Stimulated activated CD4-positive, alpha-beta T cell treated with anti-CD3 and anti-CD28 coated beads, TNF-alpha, amount 100 ng/mL, for 24 hours (primary cell): Measurements from ENCODE around the gene PLCH1.

Experiments used
- DNase-seq, 3 experiments: peaks; one replicate each; pipeline ENCODE4 v3.0.0-alpha.2; 2020; ENCODE audit warnings: low read depth in 3 of 3

PLCH1 gene

GRCh38 chr3:155744626-155745324, at the start of gene PLCH1:
Gene PLCH1, minus strand, starts transcription at chr3:155745071. Its CDS starts 40,847 bp downstream, at chr3:155704224.
- DNase-seq = peak in 1 of 3 experiments; percentile 37

DNA sequence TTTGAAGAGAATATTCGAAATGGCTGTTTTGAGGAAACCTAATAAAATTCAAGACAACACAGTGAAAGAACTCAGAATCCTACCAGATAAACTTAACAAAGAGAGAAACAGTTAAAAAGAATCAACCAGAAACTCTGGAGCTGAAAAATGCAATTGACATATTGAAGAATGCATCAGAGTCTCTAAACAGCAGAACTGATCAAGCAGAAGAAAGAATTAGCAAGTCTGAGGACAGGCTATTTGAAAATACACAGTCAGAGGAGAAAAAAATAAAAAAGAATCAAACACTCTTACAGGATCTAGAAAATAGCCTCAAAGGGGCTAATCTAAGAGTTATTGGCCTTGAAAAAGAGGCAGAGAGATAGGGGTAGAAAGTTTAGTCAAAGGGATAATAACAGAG, 47.7 kb upstream of the PLCH1 start:
- DNase-seq = no peak

DNA sequence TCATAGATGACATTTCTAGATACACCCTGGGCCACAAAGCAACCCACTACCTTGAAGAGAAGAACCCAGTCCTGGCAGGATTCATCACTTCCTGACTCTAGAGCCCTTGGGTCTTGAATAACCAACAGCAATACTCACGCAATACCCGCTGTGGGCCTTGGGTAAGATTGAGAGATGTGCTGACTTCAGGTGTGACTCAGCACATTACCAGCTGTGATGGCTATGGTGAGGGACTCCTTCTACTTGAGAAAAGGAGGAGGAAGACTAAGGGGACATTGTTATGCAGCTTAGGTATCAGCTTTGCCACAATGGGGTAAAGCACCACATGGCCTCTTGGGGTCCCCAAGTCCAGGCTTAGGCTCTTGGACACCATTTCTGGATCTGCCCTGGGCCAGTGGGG, 46.3 kb upstream of the PLCH1 start:
- no peak for DNase-seq

DNA sequence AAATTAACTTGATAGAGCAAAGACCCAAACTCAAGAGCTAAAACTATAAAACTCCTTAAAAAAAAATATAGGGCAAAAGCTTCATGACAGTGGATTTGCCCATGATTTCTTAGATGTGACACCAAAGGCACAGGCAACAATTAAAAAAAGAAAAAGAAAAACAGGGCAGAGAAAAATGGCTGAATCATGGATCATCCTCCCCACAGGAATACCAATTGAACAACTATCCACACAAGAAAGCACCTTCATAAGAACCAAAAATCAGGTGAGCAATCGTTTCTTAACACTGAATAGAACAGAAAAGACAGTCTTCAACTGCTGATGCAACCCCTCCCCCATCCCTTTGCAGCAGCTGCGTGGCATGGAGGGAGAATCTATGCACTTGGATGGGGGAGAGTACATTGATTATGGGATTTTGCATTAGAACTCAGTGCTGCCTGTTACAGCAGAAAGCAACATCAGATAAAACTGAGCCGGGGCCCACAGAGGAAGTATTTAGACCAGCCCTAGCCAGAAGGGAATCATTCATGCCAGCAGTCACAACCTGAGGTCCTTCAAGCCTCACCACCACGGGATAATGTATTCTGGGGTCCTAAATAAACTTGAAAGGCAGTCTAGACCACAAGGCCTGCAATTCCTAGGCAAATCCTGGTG, 45.5 kb upstream of the PLCH1 start:
- no peak for DNase-seq

DNA sequence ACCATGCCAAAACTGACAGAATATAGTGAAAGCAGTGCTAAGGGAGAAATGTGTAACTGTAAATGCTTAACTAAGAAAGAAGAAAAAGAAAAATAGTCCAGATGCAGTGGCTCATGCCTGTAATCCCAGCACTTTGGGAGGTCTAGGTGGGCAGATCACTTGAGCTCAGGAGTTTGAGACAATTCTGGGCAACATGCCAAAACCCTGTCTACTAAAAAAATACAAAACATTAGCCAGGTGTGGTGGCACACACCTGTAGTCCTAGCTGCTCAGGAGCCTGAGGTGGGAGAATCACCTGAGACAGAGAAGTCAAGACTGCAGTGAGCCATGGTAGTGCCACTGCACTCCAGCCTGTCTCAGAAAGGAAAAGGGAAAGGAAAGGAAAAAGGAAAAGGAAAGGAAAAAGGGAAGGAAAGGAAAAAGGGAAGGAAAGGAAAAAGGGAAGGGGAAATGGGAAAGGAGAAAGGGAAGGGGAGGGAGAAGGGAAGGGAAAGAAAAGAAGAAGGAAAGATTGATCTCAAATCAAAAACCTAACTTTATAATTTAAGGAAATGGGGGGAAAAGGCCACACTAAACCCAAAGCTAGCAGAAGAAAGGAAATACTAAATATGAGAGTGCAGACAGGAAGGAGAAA, 40.9 kb upstream of the PLCH1 start:
- DNase-seq = no peak

GRCh38 chr3:155782390-155782953, 37.6 kb upstream of the PLCH1 start:
- DNase-seq = no peak

GRCh38 chr3:155780291-155780690, 35.4 kb upstream of the PLCH1 start:
- no peak for DNase-seq

DNA sequence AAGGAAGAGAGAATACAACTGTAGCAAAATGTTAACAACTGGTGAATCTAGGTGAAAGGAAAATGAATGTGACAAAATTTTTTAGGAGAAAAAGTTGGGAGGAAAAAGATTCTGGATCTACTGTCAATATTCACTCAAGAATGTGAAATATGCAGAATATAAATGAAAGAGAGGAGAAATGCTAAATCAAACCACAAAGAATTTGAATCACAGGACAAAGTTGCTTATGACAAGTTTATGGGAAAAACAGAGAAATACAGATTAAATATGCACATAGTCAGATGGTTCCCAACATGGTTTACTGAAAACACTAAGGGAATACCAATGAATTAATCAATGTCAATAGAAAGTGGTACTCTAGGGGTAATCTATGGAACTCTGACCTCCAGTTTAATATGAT, 33.6 kb upstream of the PLCH1 start:
- no peak for DNase-seq

GRCh38 chr3:155772801-155773200, 27.9 kb upstream of the PLCH1 start:
- no peak for DNase-seq

DNA sequence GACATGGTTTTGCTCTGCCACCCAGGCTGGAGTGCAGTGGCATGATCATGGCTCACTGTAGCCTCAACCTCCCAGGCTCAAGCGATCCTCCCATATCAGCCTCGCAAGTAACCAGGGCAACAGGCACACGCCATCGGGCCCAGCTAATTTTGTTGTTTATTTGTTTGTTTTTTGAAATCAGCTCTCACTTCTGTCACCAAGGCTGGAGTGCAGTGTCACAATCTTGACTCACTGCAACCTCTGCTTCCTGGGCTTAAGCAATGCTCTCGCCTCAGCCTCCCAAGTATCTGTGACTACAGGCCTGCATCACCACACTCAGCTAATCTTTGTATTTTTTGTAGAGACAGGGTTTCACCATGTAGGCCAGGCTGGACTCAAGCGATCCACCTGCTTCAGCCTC, 26.3 kb upstream of the PLCH1 start:
- DNase-seq = no peak

DNA sequence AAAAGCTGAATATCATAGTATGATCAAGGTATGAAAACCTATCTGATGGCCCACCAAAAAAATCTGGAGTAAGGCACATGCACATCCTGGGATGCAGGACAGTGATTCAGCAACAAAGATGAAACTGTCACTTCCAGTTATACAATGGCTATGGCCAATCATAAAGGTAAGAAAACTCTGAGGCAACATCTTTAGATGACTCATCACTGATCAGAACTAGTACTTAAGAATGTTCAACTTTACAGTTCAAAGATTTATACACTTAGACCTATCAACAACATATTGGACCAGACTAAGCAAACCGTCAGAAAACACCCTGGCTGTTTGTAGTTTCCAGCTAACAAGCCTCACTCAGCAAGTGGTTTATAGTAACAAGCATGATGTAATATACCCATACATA, 21.3 kb upstream of the PLCH1 start:
- DNase-seq = no peak

GRCh38 chr3:155763870-155764463, 19.1 kb upstream of the PLCH1 start:
- DNase-seq = no peak

- DNase-seq = no peak
These were observed 15.8 kb upstream of the PLCH1 start for GRCh38 chr3:155760653-155761052.

DNA sequence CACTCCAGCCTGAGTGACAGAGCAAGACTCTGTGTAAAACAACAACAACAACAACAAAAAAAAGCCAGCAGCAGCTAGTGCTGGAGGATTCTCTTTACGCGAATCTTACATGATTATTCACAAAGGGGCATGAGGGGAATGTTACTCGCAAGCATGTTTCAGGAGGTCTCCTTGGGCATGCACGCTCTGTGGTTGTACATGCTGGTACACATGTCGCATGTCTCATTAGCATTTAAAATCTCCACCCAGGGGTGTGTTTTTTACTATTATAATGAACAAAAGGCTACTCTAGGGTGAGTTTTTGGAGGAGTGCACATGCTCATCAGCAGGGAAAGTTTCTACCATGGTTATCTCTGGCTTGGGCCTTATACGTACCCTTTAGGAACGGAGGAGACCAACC, 12.7 kb upstream of the PLCH1 start:
- DNase-seq = no peak

DNA sequence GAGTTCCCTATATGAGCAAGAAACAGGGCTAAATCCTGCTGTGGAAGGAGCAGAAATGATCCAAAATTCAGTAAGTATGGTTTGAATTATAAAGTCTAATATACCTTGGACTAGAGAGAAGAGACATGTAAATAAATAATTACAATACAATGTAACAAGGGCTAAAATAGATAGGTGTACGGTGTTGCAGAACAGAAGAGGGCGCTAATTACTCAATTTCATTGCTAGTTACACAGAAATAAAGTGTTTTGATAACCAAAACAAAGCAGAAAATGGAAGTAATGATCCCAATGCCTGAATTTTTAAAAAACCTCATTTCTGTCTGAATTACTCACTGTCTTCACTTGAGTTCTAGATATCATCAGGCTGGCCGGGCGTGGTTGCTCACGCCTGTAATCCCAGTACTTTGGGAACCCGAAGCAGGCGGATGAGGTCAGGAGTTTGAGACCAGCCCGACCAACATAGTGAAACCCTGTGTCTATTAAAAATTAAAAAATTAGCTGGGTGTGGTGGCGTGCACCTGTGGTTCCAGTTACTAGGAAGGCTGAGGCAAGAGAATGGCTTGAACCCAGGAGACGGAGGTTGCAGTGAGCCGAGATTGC, 8.3 kb upstream of the PLCH1 start:
- DNase-seq = no peak

DNA sequence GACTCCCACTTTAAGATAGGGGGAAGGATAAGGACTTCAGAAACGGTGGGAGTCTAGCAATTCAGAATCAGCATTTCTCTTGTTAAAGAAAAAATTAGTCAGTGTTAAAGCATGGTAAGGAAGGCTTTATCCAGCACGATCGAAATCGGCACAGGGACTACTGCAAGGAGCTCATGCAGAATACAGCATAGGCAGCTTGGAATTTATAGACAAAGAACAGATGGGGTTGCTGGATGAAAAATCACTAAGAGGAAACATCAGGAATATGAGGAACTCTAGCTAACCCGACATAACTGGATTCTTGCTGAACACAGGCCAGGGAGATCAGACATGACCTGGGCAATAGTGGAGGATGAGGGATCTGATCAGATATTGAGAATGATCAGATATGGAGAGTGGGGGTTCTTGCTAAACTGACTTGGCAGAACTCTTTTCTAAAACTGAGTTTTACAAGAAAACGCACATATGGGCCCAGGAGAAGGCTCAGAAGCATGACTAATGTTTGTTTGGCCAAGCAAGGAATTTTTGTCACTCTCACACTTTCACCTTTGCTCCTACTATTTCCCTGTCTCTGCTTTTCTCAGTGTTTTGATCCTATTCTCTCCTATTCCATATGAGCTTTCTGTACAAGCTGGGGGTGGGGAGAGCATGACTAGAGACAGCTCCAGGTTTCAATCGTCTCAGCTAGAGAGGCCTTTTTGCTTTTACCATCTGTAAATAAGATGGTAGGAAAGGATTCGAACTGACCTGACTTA, 3.9 kb upstream of the PLCH1 start:
- no peak for DNase-seq

DNA sequence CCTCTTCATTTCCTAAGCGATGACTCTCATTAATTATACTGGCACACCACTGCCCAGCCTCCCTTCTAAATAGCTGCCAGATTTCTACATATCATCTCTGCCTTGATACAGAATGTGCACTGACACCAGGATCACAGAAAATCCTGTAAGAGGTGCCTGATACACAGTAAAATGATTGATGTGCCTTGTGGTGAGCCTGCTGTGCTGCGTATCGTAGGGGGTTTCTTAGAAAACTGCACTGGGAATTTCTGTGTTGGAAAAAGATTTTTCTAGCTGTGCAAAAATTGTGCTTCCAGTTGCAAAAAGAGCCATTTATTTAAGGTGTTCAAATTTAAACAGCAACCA, 3.0 kb upstream of the PLCH1 start:
- no peak for DNase-seq

DNA sequence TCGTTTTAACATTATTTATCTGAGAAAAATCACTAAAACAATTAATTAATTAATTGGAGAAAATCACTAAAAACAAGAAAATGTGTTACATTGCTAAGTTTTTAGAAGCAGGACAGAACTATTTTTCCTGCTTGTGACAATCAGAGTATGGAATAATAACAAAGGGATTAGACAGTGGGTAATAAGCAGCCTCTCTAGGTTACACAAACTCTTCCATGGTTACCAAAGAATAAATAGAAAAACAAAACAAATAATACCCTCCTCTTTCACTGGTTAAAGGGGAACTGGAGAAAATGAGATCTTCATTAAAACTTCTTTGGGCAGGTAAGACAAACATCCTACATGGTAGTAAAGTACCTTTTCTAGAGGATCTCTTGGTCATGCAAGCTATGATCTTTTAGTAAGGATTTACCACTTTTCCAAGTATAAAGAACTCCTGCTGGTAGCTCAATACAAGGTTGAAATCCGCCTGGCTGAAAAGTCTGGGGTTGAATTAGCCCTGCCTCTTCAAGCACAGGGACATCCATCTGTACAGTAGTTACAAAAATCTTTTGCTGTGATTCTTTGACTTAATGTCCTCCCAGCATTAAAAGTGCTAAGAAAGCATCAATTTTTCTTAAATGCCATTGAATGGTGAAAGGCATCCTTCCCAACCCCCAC, 2.5 kb upstream of the PLCH1 start:
- DNase-seq = no peak

- no peak for DNase-seq
These were observed 1.8 kb upstream of the PLCH1 start for GRCh38 chr3:155746703-155747102.

- DNase-seq = no peak
These were observed 1.1 kb upstream of the PLCH1 start for GRCh38 chr3:155745795-155746550.
